Measurements from ENCODE around the gene WASHC2C.
"Not testable (repeated sequence)": the region's sequence is repeated elsewhere in the genome, so short reads cannot be mapped to it uniquely, and the experiment has no call there.

DNA sequence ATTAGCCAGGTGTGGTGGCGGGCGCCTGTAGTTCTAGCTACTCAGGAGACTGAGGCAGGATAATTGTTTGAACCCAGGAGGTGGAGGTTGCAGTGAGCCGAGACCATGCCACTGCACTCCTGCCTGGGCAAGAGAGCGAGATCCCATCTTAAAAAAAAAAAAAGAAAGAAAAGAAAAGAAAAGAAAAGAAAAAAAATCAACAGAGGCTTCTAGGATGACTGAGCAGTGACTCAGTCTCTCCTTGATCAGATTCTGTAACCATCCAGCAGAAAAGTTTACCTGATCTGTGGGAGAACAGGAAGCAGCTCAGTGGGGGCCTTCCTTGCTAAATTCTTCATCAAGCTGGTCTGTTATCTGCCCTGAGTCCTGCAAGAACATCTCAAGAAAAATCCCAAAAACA is 87.1 kb downstream of the WASHC2C start:
- TF ChIP-seq, protein P1, sequence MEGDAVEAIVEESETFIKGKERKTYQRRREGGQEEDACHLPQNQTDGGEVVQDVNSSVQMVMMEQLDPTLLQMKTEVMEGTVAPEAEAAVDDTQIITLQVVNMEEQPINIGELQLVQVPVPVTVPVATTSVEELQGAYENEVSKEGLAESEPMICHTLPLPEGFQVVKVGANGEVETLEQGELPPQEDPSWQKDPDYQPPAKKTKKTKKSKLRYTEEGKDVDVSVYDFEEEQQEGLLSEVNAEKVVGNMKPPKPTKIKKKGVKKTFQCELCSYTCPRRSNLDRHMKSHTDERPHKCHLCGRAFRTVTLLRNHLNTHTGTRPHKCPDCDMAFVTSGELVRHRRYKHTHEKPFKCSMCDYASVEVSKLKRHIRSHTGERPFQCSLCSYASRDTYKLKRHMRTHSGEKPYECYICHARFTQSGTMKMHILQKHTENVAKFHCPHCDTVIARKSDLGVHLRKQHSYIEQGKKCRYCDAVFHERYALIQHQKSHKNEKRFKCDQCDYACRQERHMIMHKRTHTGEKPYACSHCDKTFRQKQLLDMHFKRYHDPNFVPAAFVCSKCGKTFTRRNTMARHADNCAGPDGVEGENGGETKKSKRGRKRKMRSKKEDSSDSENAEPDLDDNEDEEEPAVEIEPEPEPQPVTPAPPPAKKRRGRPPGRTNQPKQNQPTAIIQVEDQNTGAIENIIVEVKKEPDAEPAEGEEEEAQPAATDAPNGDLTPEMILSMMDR (conservative IDR thresholded peaks at IDR 0.05 in 1 of 2, IDR thresholded peaks at IDR 0.05 in 1 of 2; ENCODE audit: low read depth in 1 of 2, low read length in 2 of 2), result not testable (repeated sequence)
- not testable (repeated sequence) for TF ChIP-seq EZH2 (IDR thresholded peaks at IDR 0.05; ENCODE audit: low read length, missing control alignments)
